ENCODE measurements around the gene CRACR2A.

CRACR2A gene

DNA sequence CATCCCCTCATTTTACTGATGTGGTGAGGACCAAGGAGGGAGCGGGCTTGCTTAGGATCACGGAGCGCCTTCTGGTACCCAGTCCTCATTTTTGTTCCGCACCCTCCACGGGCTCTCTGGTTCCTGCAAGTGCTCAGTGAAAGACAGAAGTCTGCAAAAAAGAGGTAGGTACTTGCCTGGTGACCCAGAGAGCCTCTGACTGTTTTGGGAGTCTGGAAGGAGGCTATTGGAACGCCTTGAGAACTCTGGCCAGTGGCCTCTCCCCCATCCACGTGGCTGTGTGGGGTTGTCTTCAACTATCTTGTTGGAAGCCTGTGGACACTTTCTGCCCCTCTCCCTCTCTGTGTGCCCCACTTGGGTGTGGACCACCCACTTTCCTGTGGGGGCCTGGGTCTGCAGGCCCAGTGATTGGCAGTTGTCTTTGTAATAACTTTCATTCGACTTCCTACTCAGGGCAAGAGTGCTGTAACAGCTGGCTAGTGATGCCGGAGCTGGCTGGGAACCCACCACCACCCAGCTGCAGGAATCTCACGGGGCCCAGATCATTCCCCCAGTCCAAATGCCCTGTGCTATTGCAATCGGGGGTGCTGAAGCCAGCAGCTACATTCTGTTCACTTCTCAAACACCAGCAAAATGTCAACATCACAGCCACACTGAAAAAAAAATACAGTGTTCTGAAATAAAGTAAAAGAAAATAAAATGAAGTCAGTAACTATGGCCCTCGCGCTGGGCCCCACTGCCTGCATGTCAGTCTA, 139.1 kb downstream of the CRACR2A start:
- no peak for DNase-seq

DNA sequence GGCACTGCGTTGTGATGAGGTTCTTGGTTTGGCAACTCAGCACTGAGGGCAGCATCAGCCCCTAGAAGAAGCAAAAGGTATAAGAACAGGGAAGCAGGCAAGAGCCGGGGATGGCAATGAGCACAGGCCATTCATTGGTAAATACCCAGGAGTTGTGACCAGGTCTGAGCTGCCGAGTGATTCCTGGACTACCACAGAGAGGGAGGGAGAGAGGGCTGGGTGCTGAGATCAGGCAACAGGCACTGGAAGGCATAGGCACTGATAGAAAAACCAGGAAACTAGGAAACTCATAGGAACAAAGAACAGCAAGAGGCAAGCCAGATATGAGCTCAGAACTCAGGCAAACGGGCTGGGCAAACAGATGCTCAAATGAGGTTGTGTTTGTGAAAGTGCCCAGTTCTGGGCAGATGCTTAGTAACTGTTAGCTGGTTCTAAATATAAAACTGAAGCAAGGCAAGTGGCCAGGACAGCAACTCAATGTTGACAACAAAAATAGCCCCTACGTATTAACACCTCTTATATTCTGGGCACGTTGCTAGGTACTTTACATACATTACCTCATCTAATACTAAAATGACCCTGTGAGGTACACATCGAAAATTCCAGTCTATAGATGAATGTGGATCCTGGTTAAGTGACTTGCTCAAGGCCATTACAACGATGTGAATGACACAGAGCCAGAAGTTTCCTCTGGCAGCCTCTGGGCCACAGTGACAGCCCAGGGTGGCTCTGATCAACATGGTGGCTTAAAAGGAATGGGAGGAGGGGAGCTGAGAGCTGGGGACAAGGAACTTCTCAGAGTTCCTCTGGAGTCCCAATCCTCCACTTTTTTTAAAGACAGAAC, 140.8 kb downstream of the CRACR2A start:
- no peak for DNase-seq

DNA sequence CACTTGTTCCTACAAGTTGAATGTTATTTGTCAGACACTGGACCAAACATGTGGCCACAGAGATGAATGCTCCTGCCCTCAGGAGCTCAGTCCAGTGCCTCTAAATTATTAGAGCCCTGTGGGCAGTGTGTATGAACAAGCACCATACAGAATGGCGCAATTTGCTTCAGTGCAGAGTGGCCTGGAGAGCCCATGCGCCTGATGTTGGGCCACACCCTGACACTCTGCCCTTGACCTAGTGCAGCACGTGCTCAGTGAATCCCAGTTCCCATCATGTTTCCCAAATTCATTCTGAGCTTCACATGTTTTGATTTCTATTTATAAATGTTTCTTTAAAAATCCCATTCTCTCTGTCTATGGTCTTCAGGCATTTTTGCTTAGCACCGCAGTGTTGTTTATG, 145.1 kb downstream of the CRACR2A start:
- DNase-seq = no peak

DNA sequence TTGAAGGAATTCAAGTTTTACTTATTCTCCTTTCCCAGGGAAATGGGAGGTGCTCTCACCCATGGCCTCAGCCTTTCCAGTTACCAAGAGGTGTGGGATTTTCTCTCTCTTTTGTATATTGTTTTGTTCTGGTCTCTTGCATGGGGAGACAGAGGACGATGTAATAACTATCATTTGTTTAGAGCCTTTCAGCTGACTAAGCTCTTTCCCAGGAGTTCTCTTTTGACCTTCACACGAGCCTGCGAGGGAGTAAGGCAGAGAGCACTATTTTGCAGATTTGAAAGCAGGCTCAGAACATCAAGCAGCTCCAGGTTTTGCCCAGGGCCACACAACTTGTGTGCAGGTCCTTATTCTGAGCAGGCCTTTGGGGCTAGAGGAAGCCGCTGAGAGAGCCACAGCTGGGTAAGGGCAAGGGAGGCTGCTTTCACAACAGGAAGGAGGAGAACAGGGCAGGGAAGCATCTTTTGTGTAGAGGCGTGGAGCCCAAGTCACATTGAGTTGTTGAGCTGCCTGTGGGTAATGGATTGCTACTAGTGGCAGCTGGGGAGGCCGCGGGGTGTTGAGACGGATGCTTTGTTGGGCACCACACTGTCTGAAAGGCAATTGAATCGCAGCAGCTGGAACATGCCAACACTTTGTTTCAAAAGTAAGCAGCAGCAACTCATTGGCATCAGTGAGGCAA, 145.7 kb downstream of the CRACR2A start:
- DNase-seq = no peak

DNA sequence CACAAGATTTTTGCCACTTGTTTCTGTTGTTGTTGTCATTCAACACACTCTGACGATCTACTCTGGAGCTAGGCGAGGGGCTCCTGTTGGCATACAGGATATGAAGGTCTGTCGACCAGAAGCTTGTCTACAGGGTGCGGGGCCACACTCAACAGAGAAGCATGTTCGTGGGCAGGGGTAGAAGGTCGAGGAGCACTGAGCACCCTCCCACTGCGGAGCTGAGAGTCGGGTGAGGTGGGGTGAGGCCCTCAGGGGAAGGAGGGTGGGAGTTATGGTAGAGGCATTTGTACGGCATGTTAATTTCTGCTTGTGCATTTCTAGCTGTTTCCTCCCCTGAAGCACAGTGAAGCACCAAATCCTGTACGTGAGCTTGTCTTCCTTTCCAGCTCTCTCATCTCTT, 146.8 kb downstream of the CRACR2A start:
- DNase-seq = no peak

DNA sequence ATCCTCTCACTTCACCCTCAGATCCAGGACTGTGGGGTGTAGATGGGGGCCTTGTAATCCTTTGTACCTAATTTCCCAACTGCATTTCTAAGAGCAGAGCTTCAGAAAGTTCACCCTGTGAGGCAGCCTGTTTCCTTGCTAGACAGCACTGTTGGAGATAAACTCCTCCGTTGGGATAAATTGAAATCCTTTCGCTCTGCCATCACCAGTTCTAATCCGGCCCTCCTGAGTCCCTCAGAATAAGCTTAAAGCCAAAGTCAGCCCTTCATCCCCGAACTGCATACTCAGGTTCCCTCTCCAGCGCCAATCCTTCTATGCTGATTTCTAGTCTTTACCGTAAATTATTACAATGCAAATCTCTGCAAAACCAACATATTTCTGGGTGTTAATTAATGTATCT, 147.2 kb downstream of the CRACR2A start:
- no peak for DNase-seq

DNA sequence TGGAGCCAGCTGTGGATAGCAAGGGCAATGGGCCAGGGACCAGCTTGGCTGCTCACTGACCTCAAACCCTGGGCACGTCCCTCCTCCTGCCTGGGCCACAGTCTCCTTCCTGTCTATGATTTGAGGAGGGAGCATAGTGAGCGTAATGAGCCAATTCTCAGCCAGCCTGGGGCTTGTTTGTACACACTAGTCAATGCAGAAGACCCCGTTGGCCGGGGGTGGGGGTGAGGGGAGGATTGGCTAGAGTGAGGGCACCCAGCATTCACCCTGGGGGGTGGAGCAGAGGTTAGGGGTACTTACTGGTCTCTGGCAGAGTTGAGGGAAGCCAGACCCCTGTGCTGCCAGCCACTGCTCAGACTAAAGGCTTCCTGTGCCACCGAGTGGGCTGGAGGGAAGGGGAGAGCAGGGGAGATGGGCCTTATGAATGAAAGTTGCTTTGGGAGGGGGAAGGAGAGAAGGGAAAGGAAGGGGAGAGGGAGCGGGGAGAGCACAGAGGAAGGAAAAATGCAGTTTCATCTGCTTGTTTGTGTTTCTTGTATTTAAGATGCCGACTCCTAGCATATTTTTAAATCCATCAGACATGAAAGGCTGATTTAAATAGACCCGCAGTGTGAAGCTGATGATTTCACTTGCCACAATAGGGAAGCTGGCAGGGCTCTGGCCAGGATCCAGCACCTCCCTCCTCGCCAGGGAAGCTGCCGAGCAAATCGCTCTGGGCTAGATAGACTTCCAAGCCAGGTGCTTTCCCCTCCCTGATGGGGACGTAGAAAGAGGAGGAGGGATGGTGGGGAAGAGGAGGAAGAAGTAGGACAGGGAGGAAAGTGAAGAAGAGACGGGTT, 147.9 kb downstream of the CRACR2A start:
- DNase-seq = no peak

DNA sequence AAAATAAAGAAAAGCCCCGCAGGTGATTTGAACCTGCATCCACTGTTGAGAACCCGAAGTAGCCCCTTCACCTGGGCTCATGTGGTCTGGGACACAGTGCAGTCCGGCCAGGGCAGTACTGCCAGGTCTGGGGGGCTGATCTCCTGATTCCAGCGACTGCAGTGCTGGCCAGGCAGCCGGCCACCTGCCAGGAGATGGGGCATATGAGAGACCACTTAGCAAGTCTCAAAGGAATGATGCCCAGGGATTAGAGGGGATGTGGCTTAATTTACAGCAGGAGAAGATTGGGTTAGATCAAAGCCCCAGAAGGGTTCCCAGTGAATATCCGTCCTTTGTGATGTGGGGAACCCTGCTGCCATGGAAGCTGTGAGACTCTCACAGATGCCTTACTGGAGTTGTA, 148.6 kb downstream of the CRACR2A start:
- DNase-seq = no peak

DNA sequence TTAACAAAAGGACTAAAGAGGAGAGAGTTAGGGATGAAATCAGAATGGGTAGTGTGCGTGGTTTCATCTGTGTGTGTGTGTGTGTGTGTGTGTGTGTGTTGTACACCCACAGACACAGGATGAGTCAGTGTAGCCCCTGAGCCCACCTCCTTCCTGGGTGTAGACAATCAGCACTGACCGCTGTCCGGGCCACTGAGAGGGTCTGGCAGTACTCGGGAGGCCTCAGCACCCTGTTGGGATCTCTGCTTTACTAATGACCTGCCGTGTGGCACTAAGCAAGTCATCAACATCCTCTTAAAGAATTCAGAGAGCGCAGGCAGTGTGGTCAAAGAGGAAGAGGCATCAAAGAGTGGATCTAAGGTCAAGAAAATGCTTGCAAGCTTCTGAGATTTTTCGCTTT, 149.3 kb downstream of the CRACR2A start:
- no peak for DNase-seq

DNA sequence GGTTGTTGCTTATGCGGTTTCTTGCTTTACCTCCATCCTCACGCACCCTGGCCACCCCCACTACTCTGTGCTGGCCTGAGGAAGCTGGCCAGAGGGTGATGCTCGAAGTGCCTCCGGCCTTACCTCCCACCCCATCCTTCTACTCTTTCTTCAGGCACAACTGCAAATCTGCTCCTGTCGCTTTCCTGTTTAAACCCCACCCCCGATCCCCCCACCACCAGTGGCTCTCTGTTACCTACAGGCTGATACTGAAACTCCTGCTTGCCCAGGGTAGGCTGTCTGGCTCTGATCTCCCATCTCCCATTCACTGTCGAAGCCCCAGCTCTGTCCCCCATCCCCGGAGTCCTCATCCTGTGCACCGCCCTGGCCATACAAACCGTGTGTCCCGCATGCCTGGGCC, 150.4 kb downstream of the CRACR2A start:
- no peak for DNase-seq

DNA sequence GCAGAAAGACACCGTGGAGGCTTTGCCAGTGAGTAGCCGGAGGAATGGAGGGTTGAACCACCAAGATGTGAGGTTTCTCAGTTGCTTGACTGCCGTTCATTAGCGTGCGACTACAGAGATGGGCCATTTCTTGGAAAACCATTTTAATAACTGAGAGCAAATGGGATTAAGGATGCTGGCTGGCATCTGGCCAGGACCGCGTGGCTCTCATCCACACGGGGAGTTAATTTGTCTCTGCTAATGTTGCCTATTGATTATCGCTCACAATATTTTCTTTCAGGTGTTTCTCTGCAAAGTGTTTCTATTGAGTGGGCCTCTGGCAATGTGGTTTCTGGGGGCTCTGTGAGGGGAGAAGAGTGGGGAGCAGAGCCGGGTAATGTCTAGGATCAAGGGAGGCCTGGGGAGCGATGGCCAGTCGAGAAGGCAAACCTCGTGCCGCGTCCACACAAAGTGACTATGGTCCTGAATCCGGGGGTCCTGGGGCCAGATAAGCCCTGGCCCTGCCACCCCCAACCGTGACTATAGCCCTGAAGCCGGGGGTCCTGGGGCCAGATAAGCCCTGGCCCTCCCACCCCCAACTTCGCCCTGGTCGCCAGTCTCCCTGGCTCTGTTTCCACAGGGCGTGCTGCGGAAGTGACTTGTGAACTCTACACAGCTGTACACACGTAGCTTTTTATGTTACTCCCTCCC, 151.3 kb downstream of the CRACR2A start:
- DNase-seq = no peak

DNA sequence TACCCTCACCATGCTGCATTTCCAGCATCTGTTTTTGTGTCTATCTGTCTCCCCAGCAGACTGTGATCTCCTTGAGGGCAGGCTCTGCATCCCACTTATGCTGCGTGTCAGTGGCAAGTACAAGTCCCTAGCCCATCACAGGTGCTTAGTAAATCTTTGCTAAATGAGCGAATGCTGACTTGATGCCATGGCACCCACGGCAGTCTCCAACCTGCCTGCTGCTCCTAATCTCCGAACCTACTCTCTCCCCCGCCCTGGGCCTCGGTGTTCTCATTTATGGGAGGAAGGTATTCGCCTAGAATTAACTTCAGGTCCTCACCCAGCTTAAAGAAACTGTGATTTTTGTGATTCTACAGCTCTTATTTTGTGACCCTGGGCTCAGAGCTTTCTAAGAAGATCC, 152.0 kb downstream of the CRACR2A start:
- no peak for DNase-seq

DNA sequence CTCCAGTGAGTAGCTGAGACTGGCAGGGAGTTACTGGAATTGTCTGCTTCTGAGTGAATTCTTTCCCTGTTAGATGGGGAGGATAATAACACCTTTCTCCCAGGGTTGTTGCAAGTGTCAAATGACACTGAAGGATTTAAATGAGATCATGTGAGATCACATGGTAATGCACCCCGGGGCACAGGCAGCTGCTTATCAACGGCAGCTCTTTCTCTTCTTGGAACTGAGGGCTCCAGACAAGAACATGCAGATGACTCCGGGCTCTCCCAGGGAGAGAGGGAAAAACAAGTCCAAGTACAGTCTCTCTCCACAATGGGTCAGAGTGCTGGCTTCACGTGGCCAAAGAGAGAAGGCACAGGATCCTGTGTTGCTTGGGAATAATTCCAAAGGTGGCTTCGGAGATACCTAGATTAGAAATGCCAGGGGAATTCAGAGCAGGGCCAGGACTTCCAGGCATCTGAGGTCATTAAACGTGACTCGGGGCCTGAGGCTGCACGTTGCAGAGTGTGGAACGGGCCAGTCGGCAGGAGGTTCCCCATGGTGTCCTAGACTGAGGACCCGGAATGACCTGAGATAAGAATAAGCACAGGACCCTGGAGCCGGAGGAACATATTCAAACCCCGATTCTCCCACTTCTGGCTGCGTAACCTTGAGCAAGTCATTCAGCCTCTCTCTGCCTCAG, 152.7 kb downstream of the CRACR2A start:
- no peak for DNase-seq

DNA sequence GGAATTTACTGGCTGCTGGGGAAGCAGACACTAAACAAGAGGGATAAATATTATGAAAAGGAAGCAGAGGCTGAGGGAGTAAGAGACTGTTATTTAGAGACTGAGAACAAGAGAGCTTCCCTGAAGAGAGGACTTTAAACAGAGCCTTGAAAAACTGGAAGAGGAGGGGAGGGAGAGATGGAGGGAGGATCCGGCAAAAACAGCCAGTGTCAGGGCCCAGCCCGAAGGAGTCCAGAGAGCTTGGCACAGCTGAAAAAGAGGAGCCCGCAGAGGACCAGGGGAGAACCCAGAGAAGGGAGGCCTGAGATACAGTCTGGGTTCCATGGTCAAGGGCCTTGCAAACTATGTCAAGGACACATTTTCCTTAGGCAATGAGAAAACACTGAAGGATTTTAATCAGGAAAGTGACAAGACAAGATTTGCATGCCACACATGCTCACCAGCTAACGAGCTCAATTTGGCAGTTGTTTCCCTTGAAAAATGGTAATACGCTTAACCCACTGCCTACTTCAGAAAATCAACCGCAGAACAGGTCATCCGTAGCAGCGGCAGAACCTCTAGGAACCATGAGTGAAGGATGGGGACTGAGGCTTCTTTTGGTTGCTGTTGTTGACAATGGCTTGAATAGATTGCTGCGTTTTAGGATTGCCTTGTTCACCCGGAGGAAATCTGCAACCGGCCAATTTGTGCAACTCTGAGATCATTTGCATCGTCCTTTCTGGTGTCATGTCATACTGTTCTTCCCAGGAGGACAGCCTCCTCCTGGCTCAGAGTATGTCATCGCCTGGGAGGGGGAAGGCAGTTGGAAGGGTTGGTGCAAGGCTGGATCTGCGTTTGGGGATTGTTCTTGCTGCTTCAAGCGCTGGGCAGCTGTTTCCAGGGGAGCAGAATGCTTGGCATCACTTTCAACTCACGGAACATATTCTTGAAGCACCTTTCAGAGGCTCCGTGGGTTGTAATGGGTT, 153.7 kb downstream of the CRACR2A start:
- DNase-seq = no peak

DNA sequence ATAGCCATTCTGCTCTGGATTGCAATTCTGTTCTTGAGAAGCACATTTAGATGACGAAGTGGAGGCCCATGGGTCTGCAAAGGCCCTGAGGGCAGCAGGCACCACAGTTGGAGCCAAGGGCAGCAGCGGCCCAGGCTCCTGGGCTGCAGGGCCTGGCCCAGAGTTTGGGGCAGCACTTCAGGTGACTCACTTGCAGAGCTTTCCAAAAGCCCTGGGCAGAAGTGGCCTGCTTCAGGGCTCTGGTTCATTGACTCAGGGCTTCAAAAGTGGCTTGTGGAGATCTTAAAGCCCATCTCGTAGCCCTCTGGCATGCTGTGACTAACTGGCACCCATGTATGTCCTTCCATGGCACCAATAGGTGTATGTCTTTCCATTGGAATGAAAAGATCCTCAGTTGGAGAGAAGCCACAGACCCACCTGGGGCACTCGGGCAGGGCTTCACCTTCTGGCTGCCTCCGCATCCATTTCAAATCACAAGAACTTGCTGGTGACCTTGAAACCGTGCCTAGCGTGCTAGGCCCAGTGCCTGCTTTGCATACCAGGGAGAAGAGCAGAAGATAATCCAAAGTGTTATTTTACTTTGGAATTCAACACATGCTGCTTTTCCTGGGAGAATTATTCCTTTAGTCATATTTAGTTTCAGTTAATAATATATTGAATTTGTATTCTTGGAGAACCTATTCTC, 155.2 kb downstream of the CRACR2A start:
- no peak for DNase-seq

DNA sequence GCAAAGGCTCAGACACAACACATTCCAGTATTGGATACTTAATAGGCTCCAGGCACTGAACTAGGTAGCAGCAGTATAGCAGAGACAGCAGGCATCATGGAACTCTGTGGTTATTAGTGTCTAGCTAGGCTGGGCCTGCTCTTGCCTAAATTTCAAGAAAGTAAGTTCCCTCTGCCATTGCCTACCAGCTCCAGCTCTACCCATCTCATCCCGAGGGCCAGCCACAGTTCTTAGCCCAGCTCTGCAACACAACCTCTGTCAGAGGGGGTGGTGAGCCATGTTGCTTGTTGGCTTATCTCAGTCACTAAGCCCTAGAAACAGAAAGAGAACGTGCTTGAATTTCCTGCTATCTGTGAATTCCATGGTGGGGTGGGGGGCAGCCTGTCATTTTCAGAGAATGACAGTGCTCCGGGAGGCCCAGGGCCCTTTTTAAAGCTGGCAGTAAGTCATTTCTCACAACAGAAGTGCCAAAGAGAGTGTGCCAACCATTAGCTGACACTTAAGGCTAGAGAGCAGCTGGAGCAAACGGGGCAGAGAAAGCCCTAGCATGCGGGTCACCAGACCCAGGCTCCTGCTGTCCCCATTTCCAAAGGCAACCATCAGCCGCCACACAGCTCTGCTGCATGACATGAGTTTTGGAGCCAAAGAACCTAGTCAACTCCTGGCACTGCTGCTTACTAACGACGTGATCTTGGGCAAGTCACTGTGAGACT, 156.1 kb downstream of the CRACR2A start:
- DNase-seq = no peak

DNA sequence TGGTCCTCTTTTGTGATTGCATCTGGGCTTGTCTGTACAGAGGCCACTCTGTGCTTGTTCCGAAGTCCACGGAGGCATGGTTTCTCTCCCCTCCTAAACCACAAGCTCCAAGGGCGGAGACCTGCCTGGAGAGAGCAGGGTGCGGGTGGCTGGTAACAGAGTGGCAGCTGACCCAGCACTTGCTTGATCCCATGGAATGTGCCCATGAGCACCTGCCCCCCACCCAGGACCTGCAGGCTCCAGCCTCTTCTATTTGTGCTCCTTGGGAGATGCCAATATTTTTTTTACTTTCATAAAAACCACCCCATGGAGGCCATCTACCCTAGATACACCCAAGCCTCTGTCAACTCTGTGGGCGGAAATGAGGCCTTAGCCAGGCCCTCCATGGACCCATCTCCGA, 157.2 kb downstream of the CRACR2A start:
- DNase-seq = no peak

DNA sequence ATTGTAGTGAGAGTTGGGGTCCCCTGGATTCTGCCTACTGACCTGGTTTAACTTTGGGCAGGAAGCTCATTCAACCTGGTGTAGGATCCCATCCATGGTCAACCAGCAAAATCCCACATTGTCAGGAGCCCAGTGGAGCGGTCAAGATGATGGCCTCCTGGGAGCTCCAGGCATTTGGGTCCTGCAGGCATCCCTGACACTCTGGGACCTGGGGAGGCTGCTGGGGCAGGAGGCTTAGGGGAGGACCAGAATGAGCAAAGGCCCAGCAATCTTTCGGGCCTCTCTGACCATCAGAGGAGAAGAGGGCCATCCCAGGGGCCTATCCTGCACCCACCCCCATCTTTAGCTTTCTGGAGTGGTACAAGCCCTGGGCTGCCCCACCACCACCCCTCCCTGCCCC, 157.9 kb downstream of the CRACR2A start:
- DNase-seq = no peak

DNA sequence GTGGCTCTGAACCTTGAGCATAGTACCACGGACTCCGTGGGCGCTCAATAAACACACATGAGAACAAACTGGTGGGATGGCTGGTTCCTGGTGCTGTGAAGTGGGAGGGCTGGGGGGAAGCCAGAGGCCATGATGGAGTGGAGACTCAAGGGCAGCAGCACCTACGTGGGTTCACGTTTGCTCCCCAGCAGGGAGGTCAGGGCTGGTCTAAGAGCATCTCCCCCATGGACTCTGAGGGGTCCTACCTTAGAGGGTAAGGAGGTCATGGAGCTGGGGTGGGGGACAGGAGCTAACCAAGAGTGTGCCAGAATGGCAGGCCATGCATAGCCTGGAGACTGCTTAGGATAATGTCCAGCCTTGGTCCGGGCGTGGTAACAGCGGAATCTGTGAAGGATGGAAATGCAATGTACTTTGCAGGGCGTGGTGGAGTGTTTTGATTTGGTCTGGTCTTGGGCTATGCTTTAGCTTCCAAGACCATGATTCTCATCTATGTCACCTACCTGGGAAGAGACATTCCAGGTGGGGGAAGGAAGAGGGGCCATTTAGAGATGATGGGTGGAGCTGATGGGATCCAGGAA, 158.9 kb downstream of the CRACR2A start:
- no peak for DNase-seq

Data from cortex of kidney (tissue), 1 donor.